H7 (cell line): ENCODE measurements around the gene ITGA3. TPM values are rescaled to one million over a fixed set of nuclear protein-coding genes. Genes with fewer than 3 reads are reported as not detected.

ENCODE experiments used
- DNase-seq: peaks from one replicate; pipeline ENCODE4 v3.0.0; 2012
- H3K27me3 ChIP-seq: 2 replicates; pipeline ENCODE4 v1.6.0; 2011; ENCODE audit warnings: mild to moderate bottlenecking, low read length; ENCODE audit not compliant: control insufficient read depth, insufficient read depth
- H3K36me3 ChIP-seq: replicated peaks from 2 replicates; pipeline ENCODE4 v1.5.1; 2011; ENCODE audit warnings: low read length; ENCODE audit not compliant: control insufficient read depth, insufficient read depth
- H3K4me3 ChIP-seq: 2 replicates; pipeline ENCODE4 v1.5.1; 2011; ENCODE audit warnings: low read depth, mild to moderate bottlenecking, control low read depth, low read length, moderate library complexity; ENCODE audit not compliant: insufficient read depth
- total RNA-seq: library from RNA; depleted of rRNA; stranded (reverse); fragments of >200 nt; shearing (Covaris generic); gene quantifications from 2 replicates; pipeline ENCODE4 v1.2.3, GENCODE V29; 2014

The ITGA3 gene
- total RNA-seq, 1 experiment from 2014 or later: 20.0 TPM

DNA sequence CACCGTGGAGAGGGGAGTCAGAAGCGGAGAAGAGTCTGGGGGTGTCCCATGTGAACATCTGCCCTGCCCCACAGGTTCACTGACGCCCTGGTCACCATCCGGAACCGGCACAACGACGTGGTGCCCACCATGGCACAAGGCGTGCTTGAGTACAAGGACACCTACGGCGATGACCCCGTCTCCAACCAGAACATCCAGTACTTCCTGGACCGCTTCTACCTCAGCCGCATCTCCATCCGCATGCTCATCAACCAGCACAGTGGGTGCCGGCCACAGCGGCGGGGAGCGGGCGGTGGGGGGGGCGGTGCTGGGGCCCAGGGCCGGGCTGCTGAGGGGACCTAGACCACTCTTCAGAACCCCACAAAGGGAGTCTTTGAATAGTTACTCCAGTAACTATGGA is 49.9 kb downstream of the ITGA3 start:
- DNase-seq: no peak
- Histone ChIP-seq H3K27me3 (no peaks in the 10 kb centered on the region), H3K36me3 (no peaks in the 10 kb centered on the region; the same call in 1 of the 2 replicates), H3K4me3 (no peak overlapping the region)

DNA sequence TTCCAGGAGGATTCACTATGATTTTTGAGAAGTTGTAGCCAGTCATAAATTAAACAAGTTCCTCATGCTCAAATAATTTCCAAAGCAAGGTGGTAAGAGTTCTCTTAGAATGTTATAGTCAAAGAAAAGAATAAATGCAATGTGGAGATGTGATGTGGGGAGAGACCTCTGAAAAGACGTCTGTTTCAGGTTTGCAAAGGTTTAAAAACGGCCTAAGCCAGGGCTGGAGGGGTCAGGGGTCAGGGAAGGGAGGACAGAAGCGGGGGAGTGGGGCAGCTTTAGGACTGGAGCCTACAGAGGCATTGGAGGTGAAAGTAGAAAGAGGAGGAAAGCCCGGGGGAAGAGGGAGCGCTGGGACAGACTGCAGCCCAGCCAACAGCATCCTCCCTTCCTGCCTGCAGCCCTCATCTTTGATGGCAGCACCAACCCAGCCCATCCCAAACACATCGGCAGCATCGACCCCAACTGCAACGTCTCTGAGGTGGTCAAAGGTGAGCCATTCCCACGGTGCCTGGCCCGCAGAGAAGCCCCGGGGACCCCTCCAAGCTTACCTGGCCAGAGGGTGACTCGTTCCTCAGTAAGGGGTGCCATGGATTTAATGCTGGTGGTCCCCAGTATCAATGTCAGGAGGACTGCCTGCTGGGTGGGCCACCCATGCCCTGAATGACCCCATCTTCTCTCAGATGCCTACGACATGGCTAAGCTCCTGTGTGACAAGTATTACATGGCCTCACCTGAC is 50.7 kb downstream of the ITGA3 start:
- H3K36me3 ChIP-seq: no peaks in the 10 kb centered on the region; the same call in 1 of the 2 replicates
- no peak for DNase-seq
- no peaks in the 10 kb centered on the region for H3K27me3 ChIP-seq
- no peak overlapping the region for H3K4me3 ChIP-seq

DNA sequence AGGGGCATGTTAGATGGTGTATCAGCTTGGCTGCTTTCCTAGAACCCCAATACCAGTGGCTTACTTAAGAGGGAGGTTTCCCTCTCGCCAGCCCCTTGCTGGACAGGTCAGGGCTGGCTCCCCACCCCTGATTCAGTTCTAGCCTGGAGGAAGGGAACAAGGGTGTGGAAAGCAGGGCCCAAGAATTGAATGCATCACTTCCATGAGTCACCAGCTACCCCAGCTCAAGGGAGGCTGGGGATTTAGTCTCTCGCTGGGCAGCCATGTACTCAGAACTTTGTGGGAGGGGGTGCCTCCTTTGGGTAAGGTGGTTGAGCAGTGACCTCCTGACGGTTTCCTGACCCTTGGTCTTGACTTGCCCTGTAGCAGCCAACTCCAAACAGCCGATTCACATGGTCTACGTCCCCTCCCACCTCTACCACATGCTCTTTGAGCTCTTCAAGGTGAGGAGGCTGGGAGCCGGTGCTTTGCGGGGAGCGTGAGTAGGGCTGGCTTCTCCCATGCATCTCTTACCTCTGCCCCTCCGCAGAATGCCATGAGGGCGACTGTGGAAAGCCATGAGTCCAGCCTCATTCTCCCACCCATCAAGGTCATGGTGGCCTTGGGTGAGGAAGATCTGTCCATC is 52.0 kb downstream of the ITGA3 start:
- Histone ChIP-seq H3K36me3 (no peaks in the 10 kb centered on the region; the same call in 1 of the 2 replicates), H3K27me3 (no peaks in the 10 kb centered on the region), H3K4me3 (no peak overlapping the region)
- no peak for DNase-seq

DNA sequence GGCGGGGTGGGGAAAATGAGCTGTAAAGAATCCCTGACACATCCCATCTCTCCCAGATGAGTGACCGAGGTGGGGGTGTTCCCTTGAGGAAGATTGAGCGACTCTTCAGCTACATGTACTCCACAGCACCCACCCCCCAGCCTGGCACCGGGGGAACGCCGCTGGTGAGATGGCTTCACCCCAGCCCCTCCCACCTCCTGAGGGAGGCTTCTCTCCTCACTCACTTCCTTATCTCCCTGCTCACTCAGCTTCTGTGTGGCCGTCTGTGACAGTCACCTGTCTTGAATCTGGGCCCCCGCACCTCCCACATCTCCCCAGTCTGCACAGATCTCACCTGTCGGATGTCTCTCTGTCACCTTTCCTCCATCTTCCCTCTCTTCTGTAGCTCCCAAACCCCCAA is 52.6 kb downstream of the ITGA3 start:
- Histone ChIP-seq H3K27me3 (no peaks in the 10 kb centered on the region), H3K4me3 (no peak overlapping the region), H3K36me3 (no peaks in the 10 kb centered on the region; the same call in 1 of the 2 replicates)
- no peak for DNase-seq

DNA sequence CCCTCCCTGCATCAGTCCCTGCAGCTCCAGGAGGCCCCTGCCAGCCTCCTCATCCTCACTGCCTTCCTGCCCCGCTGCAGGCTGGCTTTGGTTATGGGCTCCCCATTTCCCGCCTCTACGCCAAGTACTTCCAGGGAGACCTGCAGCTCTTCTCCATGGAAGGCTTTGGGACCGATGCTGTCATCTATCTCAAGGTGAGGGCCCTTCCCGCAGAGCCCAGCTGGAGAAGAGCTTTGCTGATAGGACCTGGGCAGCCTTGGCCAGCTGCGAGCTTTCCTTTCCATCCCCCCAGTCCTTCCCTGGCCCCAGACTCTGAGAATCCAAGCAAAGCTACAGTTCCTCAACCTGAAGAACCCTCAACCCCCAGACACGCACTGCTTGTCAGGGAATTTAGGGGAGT is 53.3 kb downstream of the ITGA3 start:
- DNase-seq: no peak
- Histone ChIP-seq H3K4me3 (no peak overlapping the region), H3K27me3 (no peaks in the 10 kb centered on the region), H3K36me3 (no peaks in the 10 kb centered on the region; the same call in 1 of the 2 replicates)

DNA sequence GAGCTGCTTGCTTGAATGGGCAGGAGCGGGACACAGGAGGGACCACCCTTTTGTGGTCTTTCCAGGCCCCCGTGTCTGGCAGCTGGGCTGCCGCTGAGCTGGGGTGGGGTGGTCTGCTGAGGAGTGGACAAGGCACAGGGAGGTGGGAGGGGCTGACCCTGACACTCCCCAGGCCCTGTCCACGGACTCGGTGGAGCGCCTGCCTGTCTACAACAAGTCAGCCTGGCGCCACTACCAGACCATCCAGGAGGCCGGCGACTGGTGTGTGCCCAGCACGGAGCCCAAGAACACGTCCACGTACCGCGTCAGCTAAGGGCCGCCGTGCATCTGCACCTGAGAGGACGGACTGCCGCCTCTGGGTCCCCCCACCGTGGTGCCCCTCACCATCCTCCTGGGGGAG is 53.9 kb downstream of the ITGA3 start:
- no peak overlapping the region for H3K4me3 ChIP-seq
- no peak for DNase-seq
- H3K36me3 ChIP-seq: no peaks in the 10 kb centered on the region; the same call in 1 of the 2 replicates
- no peaks in the 10 kb centered on the region for H3K27me3 ChIP-seq

DNA sequence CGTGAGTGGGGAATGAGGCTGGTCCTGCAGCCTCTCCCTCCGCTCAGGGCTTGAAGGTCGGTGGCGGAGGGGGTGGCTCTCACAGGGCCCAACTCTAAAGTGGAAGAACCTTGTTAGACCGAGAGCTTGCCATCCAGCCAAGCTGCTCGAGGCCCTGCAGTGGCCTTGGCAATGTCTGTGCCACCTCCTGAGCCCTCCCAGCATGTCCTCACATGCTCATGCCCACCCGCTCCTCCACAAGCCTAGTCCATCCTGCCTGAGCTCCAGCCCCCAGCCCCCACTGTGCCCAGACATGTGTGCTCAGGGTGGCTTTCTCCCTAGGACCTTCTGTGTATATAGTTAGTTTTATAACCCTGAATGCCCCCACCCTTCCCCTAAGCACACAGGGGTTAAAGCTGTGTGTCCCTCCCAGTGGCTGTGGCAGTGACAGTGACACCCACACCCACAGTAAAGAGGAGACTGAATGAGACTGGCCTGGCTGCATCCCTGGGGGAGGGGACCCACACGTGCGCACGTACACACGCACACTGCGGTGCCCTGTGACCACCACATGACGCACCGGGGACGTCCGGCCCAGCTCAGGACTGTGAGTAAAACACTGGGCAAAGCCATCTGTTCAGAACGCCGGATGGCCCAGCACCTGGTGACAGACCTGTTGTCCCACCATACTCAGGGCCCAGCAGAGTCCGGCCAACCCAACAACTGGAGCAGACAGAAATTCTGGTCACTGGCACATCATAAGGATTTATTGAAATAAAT is 54.9 kb downstream of the ITGA3 start:
- no peak for DNase-seq
- H3K27me3 ChIP-seq: no peaks in the 10 kb centered on the region
- H3K4me3 ChIP-seq: no peak overlapping the region
- H3K36me3 ChIP-seq: no peaks in the 10 kb centered on the region; the same call in 1 of the 2 replicates

DNA sequence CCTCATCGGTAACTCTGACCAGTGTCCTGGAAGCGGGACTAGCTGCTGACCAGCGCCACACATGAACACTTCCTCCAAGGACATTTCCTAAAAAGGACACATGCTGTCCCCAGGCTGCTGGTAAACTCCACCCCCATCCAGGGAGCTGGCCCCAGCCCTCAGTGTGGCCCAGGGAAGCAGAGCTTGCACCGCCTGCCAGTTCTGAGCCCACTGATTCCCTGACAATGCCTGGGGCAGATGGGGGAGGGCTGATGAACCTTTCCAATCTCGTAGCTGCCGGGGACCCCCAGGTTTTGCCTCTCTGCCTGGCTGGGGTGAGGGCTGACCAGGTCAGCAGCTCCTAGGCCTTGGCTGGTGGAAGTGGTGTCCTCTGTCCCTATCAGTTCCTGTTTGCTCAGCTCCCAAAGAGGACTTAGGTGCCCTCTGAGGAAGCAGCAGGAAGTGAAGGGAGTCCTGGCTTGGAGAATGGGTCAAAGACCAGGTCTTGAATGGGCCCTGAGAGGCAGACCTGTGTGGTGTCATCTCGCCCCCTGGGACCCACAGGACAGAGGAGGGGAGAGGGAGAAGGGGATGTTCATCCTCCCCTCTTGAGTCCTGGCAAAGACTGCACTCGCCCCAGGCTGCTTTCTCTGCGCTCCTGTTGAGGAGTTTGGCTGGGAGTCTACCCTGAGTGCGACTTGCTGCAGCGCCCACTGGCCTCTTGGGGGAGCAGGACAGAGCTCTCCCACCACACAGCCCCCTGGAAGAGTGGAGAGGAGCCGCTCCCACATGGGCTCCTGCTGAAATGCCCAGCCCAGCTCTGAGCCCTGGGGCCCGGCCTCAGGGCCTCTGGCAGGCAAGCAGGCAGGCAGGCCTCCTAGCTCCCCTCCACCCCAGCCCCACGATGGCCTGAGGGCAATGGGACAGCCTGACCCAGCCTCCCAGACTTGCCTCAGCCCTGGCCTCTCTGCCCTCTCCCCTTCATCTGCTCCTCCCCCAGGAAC is 56.1 kb downstream of the ITGA3 start:
- no peaks in the 10 kb centered on the region; the same call in 1 of the 2 replicates for H3K36me3 ChIP-seq
- no peak overlapping the region for H3K4me3 ChIP-seq
- DNase-seq: no peak
- peaks cover 5% of the 10 kb centered on the region; the same call in 1 of the 2 replicates for H3K27me3 ChIP-seq

DNA sequence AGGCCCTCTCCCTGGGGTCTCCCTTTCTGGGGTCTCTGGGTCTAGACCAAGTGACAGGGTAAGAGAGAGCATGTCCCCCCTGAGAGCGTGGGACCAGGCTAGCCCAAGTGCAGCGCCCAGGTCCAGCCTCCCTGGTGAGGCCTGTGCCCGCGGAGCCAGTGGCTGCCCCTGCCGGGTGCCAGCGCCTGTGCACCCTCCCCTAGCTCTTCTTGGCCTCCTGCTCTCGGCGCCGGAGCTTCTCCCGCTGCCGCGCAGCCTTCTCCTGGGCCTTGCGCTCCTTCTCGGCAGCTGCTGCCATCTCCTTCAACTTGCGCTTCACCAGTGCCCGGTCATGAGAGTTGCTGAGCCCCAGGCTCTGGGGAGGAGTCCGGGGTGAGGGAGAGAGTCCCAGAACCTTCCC is 56.8 kb downstream of the ITGA3 start:
- no peak for DNase-seq

DNA sequence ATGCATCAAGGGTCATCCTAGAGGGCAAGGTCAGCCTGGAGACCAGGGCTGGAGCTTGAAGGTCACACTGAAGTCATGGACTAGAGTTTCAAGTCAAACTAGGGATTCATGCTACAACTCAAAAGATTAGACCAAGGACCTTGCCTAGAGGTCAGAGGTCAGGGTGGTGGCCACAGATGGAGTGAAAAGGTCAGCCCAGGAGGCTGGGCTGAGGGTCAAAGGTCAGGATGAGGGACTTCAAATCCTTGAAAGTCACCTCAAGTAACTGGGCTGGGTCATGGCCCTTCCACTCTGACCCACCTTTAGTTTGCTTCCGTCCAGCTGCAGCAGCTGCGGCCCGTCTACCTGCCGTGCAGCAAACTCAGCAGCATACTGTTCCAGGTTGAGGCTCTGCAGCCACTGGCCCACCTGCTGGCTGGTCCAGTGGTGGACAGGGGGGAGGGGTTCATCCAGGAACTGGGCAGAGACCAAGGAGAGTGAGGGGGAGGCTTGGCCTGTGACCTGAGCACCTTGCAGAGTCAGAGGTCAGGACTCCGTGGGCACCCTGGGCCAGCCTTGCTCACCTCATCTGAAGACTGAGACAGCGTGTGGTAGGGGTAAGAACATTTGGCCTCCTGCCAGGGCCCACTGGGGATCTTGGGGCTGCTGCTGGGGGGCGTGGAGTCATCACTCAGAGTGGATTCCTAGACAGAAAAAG is 57.9 kb downstream of the ITGA3 start:
- peaks cover 14% of the 10 kb centered on the region for H3K27me3 ChIP-seq

More for the DNA sequence above, 56.8 kb downstream of the ITGA3 start:
- H3K36me3 ChIP-seq: no peaks in the 10 kb centered on the region; the same call in 1 of the 2 replicates
- peaks cover 9% of the 10 kb centered on the region for H3K27me3 ChIP-seq
- no peak overlapping the region for H3K4me3 ChIP-seq

DNA sequence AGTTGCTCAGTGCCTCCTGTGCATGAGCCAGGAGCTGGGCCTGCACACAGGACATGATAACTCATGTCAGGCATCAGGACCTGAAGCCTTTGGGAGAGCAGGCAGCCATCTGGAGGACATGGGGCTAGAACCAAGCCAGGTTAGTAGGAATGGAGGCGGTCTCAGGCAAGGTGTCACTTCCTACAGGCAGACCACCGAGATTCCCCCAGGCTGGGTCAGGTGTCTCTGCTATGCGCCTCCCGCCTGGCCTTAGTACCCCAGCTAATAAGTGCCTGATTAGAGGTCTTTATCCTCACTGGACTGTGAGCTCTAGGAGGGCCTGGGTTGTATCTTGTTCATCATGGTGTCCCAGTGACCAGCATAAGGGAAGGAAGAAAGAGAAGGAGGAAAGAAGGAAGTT is 58.5 kb downstream of the ITGA3 start:
- no peaks in the 10 kb centered on the region; the same call in 1 of the 2 replicates for H3K36me3 ChIP-seq

More for the DNA sequence above, 57.9 kb downstream of the ITGA3 start:
- no peaks in the 10 kb centered on the region; the same call in 1 of the 2 replicates for H3K36me3 ChIP-seq
- H3K4me3 ChIP-seq: no peak overlapping the region
- no peak for DNase-seq

DNA sequence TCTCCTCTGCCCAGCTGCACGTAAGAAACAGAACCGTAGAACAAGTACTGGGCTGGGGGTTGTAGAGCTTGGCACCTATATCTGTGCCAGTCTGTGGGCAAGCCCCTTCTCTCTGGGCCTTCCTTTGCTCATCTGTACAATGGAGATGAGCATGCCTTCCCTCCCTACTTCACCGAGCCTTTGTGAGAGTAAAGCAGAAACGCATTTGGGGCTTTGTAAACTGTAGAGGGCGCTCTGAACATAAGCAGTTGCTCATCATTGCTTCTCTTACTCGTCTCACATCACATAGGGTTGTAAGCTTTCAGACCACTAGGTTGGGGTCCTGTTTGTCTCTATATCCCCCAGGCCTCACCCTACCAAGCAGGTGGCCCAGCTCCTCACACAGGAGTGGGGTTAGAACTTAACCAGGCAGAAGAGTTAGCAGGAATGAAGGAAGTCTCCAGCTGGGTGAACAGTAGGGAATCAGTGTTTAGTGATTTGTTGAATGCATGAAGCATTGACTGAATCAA is 59.0 kb downstream of the ITGA3 start:
- peak; percentile 88 for DNase-seq
- Histone ChIP-seq H3K4me3 (no peak overlapping the region), H3K27me3 (peaks cover 20% of the 10 kb centered on the region), H3K36me3 (no peaks in the 10 kb centered on the region; the same call in 1 of the 2 replicates)

More for the DNA sequence above, 58.5 kb downstream of the ITGA3 start:
- Histone ChIP-seq H3K4me3 (no peak overlapping the region), H3K27me3 (peaks cover 18% of the 10 kb centered on the region)
- DNase-seq: no peak

DNA sequence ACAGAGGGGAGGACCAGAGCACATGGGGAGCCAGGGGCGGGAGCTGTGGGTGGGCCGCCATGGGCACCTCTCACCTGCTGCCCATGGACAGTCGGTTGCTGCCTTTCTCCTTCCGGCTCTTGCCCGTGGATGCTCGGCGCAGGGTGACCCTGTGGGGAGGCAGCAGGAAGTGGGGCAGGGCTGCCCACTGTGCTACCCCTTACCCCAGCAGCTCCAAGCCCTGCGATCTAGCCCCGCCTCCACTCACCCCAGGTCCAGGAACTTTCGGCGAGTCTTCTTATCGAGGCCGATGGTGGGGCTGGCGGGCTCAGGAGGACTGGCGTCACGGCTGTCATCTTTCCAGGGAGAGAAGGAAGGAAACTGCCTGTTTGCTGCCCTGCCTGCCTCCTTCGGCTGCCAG is 59.8 kb downstream of the ITGA3 start:
- no peak for DNase-seq
- no peak overlapping the region for H3K4me3 ChIP-seq
- H3K27me3 ChIP-seq: peaks cover 20% of the 10 kb centered on the region
- H3K36me3 ChIP-seq: no peaks in the 10 kb centered on the region
